SK-N-SH (cell line): Measurements from ENCODE around the gene NF2.

Experiments used
- CTCF ChIP-seq: fragments of 200-600 bp; sonication (generic); IDR thresholded peaks from 2 replicates; pipeline ENCODE4 v1.6.1; 2017; ENCODE audit warnings: antibody characterized with exemption, mild to moderate bottlenecking, moderate library complexity
- ELF1 ChIP-seq: IDR thresholded peaks from 2 replicates; pipeline ENCODE4 v1.4.0; 2012
- EZH2phosphoT487 ChIP-seq: fragments of 200-600 bp; sonication (generic); IDR thresholded peaks from 2 replicates; pipeline ENCODE4 v1.6.1; 2017; ENCODE audit warnings: low read depth, mixed run types, mild to moderate bottlenecking, antibody characterized with exemption, moderate library complexity, borderline replicate concordance
- FOSL2 ChIP-seq: IDR thresholded peaks from 2 replicates; pipeline ENCODE4 v1.4.0; 2012; ENCODE audit warnings: low read depth, mild to moderate bottlenecking, moderate library complexity, borderline replicate concordance
- FOXJ3 ChIP-seq: sonication (generic); formaldehyde crosslinking; IDR thresholded peaks from 2 replicates; pipeline ENCODE4 v1.5.1; 2020; ENCODE audit warnings: mild to moderate bottlenecking, missing genetic modification reagents
- NFIC ChIP-seq: IDR thresholded peaks from 2 replicates; pipeline ENCODE4 v1.4.0; 2012; ENCODE audit warnings: borderline replicate concordance
- PBX3 ChIP-seq: IDR thresholded peaks from 2 replicates; pipeline ENCODE4; 2012
- POLR2AphosphoS5 ChIP-seq: IDR thresholded peaks from 2 replicates; pipeline ENCODE4 v1.6.1; 2012; ENCODE audit warnings: low read depth, low read length
- REST ChIP-seq: IDR thresholded peaks from 2 replicates; pipeline ENCODE4 v1.6.1; 2012; ENCODE audit warnings: mild to moderate bottlenecking, low read depth, low read length, moderate library complexity
- SMC3 ChIP-seq: IDR thresholded peaks from 2 replicates; pipeline ENCODE4 v1.6.1; 2012; ENCODE audit warnings: low read depth, low read length, improper control_type of control experiment
- TEAD4 ChIP-seq: IDR thresholded peaks from 2 replicates; pipeline ENCODE4 v1.4.0; 2012; ENCODE audit warnings: mild to moderate bottlenecking, borderline replicate concordance; ENCODE audit not compliant: insufficient read depth
- USF2 ChIP-seq: fragments of 150-350 bp; IDR thresholded peaks from 2 replicates; pipeline ENCODE4 v1.6.1; 2017; ENCODE audit warnings: antibody characterized with exemption, low read length, low read depth, borderline replicate concordance

GRCh38 chr22:29701155-29701999 is 97.9 kb downstream of the NF2 start:
- TF ChIP-seq CTCF (peak; percentile 12; the same call in 1 of the 2 replicates), POLR2AphosphoS5 (no peak), NFIC (no peak), SMC3 (no peak), PBX3 (no peak), TEAD4 (no peak), REST (no peak), FOSL2 (no peak), FOXJ3 (no peak), ELF1 (no peak), EZH2phosphoT487 (no peak), USF2 (no peak)
